Caco-2 (cell line): ENCODE results near the gene CTCF. TPM values are rescaled to one million over a fixed set of nuclear protein-coding genes. Genes with fewer than 3 reads are reported as not detected.
"Not testable (repeated sequence)": the region's sequence is repeated elsewhere in the genome, so short reads cannot be mapped to it uniquely, and the experiment has no call there.

Experiments
- Bru-seq: library from RNA; stranded (reverse); fragments of 400-500 nt; gene quantifications from one replicate; lab custom pipeline; 2021; lab: Mats Ljungman, UMichigan
- BruChase-seq, 2 experiments: library from RNA; stranded (reverse); fragments of 400-500 nt; gene quantifications; one replicate each; lab custom pipeline; 2021; lab: Mats Ljungman, UMichigan
- BruUV-seq: library from RNA; stranded (reverse); fragments of 400-500 nt; replicated peaks from 2 replicates; lab custom pipeline; 2021; lab: Mats Ljungman, UMichigan
- CTCF ChIA-PET: fragments of 300-600 bp; sonication (Branson Sonifier 250); formaldehyde crosslinking; loops from one replicate; lab custom pipeline; 2022; ENCODE audit warnings: antibody characterized with exemption; lab: Charles Lee
- POLR2A ChIA-PET: fragments of 300-600 bp; sonication (Branson Sonifier 250); formaldehyde crosslinking; loops from one replicate; lab custom pipeline; 2022; ENCODE audit warnings: antibody characterized with exemption; lab: Charles Lee
- DNase-seq, 2 experiments: peaks; one replicate each; pipeline versions ENCODE4 v3.0.0 to v3.0.0-alpha.2; 2020 to 2022
- H3K27me3 ChIP-seq: replicated peaks from 2 replicates; pipeline ENCODE4 v1.6.0; 2011; ENCODE audit warnings: low read length; ENCODE audit not compliant: control insufficient read depth, insufficient read depth
- H3K36me3 ChIP-seq: 2 replicates; pipeline ENCODE4 v1.5.1; 2011; ENCODE audit warnings: low read length; ENCODE audit not compliant: control insufficient read depth, insufficient read depth
- H3K4me1 ChIP-seq: fragments of 250-450 bp; sonication (Bioruptor Pico); 2 replicates; pipeline ENCODE4 v1.5.1; 2020; ENCODE audit warnings: mild to moderate bottlenecking
- H3K4me3 ChIP-seq: 2 replicates; pipeline ENCODE4 v1.5.1; 2011; ENCODE audit warnings: low read depth, mild to moderate bottlenecking, control low read depth, low read length
- H3K9me3 ChIP-seq: fragments of 250-450 bp; sonication (Bioruptor Pico); 2 replicates; pipeline ENCODE4 v1.5.1; 2020; ENCODE audit warnings: mild to moderate bottlenecking, moderate library complexity
- H3K27ac Mint-ChIP-seq: one replicate; pipeline ENCODE4 v1.8.0; 2022; ENCODE audit warnings: mixed read lengths; ENCODE audit not compliant: unreplicated experiment
- H3K27me3 Mint-ChIP-seq: one replicate; pipeline ENCODE4 v1.8.0; 2022; ENCODE audit warnings: mixed read lengths; ENCODE audit not compliant: insufficient read depth, unreplicated experiment
- H3K36me3 Mint-ChIP-seq: one replicate; pipeline ENCODE4 v1.8.0; 2022; ENCODE audit warnings: mild to moderate bottlenecking, mixed read lengths; ENCODE audit not compliant: insufficient read depth, unreplicated experiment
- H3K4me1 Mint-ChIP-seq: one replicate; pipeline ENCODE4 v1.8.0; 2022; ENCODE audit warnings: low read depth, mixed read lengths; ENCODE audit not compliant: unreplicated experiment
- H3K4me3 Mint-ChIP-seq: one replicate; pipeline ENCODE4 v1.8.0; 2022; ENCODE audit warnings: mild to moderate bottlenecking, moderate library complexity, mixed read lengths; ENCODE audit not compliant: unreplicated experiment
- H3K9me3 Mint-ChIP-seq: one replicate; pipeline ENCODE4 v1.8.0; 2022; ENCODE audit warnings: mixed read lengths; ENCODE audit not compliant: unreplicated experiment
- CTCF ChIP-seq, 2 experiments: fragments of 200-600 bp in 1 of 2; IDR thresholded peaks; 1 replicate in 1 of 2; 2 replicates in 1 of 2; pipeline versions ENCODE4 v1.5.1 to v1.8.0; 2011 to 2022; ENCODE audit warnings: antibody characterized with exemption in 1 of 2, control low read depth in 1 of 2, inconsistent platforms in 1 of 2, low read depth in 1 of 2, low read length in 1 of 2, mild to moderate bottlenecking in 1 of 2, moderate library complexity in 1 of 2; ENCODE audit not compliant: insufficient read depth in 1 of 2, severe bottlenecking in 1 of 2, unreplicated experiment in 1 of 2
- intact Hi-C: fragments of 100-400 bp; cut with micrococcal nuclease; formaldehyde crosslinking; loops from one replicate; pipeline ENCODE4 v1.10.0; 2022; ENCODE audit not compliant: unreplicated experiment
- long read RNA-seq: library from polyadenylated mRNA; stranded (forward); transcript quantifications from one replicate; pipeline ENCODE4 v2.0.0, GENCODE V29; 2022
- total RNA-seq: library from RNA; stranded (reverse); gene quantifications from 2 replicates; pipeline ENCODE4 v1.2.3, GENCODE V29; 2022

Gene CTCF, protein sequence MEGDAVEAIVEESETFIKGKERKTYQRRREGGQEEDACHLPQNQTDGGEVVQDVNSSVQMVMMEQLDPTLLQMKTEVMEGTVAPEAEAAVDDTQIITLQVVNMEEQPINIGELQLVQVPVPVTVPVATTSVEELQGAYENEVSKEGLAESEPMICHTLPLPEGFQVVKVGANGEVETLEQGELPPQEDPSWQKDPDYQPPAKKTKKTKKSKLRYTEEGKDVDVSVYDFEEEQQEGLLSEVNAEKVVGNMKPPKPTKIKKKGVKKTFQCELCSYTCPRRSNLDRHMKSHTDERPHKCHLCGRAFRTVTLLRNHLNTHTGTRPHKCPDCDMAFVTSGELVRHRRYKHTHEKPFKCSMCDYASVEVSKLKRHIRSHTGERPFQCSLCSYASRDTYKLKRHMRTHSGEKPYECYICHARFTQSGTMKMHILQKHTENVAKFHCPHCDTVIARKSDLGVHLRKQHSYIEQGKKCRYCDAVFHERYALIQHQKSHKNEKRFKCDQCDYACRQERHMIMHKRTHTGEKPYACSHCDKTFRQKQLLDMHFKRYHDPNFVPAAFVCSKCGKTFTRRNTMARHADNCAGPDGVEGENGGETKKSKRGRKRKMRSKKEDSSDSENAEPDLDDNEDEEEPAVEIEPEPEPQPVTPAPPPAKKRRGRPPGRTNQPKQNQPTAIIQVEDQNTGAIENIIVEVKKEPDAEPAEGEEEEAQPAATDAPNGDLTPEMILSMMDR
- total RNA-seq (60.8 and 67.8 TPM in 2 replicates), Bru-seq, nascent RNA (percentile 83 among the genes with signal in this experiment), BruChase-seq, experiment 1, labeled RNA remaining after a 2-hour chase (percentile 86 among the genes with signal in this experiment), BruChase-seq, experiment 2, labeled RNA remaining after a 6-hour chase (percentile 82 among the genes with signal in this experiment)
- long read RNA-seq, transcript CTCF-217 (12 exons, 3,706 nt), result minor isoform, 8 of 108 reads
- long read RNA-seq, transcript CTCF-201 (12 exons, 3,941 nt), result major isoform, 77 of 108 reads
- long read RNA-seq, partial matches to known transcripts, result 11 of 108 reads
- long read RNA-seq, other reads (novel, unspliced or antisense), result 8 of 108 reads

DNA sequence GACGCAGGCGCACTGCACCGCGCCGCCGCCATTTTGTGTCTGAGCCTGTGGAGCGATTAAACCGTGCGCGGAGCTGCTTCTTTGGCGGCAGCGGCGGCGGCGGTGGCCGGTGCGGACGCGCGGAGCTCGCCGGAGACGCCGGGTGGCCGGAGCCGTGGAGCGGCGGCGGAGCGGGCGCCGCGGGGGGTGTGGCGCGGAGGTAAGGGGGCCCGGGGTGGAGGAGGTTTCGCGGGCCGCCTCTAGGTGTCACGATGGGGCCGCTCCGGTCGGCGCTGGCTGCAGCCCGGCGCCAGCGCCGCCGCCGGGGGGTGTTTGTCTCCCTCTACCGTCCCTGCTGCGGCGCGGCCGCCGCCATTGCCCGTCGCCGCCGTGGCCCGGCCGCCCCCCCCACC, at the start of gene CTCF:
Gene CTCF, plus strand, starts transcription at position 1 of the 392 bp plus-strand sequence. CDS start 48,307 bp downstream, outside the sequence.
- intact Hi-C loops, result loop anchor here (1.0 to 5.0 kb wide), 6 partner anchors 15 to 375 kb away; partner anchors contain the start of genes ACD, CARMIL2, PARD6A and PSMB10
- H3K9me3 Mint-ChIP-seq, result no peaks in the 10 kb centered on the region

DNA sequence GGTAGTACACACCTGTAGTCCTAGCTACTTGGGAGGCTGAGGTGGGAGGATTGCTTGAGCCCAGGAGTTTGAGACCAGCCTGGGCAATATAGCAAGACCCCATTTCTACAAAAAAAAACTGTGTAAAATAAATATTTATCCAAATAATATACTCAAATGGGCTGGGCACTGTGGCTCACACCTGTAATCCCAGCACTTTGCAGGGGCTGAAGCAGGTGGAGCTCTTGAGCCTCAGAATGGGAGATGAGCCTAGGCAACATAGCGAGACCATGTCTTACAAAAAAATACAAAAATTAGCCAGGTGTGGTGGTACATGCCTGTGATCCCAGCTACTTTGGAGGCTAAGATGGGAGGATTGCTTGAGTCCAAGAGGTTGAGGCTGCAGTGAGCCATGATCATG, 48.4 kb upstream of the CTCF start:
- H3K4me1 Mint-ChIP-seq, H3K4me1 ChIP-seq, H3K9me3 ChIP-seq, H3K9me3 Mint-ChIP-seq, H3K4me3 Mint-ChIP-seq, H3K27me3 Mint-ChIP-seq, H3K36me3 Mint-ChIP-seq, DNase-seq, H3K27ac Mint-ChIP-seq, BruUV-seq, H3K36me3 ChIP-seq, H3K27me3 ChIP-seq, H3K4me3 ChIP-seq: not testable (repeated sequence)
- TF ChIP-seq CTCF (IDR thresholded peaks at IDR 0.05; ENCODE audit: insufficient read depth in 1 of 2, low read depth in 1 of 2, low read length in 1 of 2, severe bottlenecking in 1 of 2, unreplicated experiment in 1 of 2), result peak in 1 of 2 experiments; percentile 1
- ChIA-PET POLR2A (interaction anchor here (1.3 kb wide), 1 partner anchor 33 kb away, joined by 4 read pairs; the partner anchor contains the start of gene ATP6V0D1), CTCF (interaction anchor here (0.6 to 2.2 kb wide), 24 partner anchors 9 to 559 kb away, joined by 3 to 49 read pairs (median 4); partner anchors contain the start of genes ACD, ATP6V0D1, C16orf86 and CTCF)
- intact Hi-C loops, result loop anchor here (1.0 kb wide), 2 partner anchors 20 to 33 kb away; partner anchors contain the start of gene ATP6V0D1

More for the DNA sequence above, at the start of gene CTCF:
- Histone ChIP-seq H3K27me3 (no peaks in the 10 kb centered on the region), H3K4me1 (peaks cover 14% of the 10 kb centered on the region), H3K4me3 (peak within 1 kb of the TSS; percentile 100), H3K9me3 (no peaks in the 10 kb centered on the region), H3K36me3 (no peaks in the 10 kb centered on the region; the same call in 1 of the 2 replicates)
- TF ChIP-seq CTCF (IDR thresholded peaks at IDR 0.05; ENCODE audit: insufficient read depth in 1 of 2, low read depth in 1 of 2, low read length in 1 of 2, severe bottlenecking in 1 of 2, unreplicated experiment in 1 of 2), result peak; percentile 65 to 69
- Mint-ChIP-seq H3K4me3 (peak within 1 kb of the TSS; percentile 95), H3K27me3 (no peaks in the 10 kb centered on the region), H3K4me1 (peaks cover 27% of the 10 kb centered on the region), H3K36me3 (peaks cover 15% of the 10 kb centered on the region), H3K27ac (peak within 1 kb of the TSS; percentile 93)
- ChIA-PET POLR2A (interaction anchor here (0.6 to 3.7 kb wide), 7 partner anchors 15 to 1625 kb away, joined by 3 to 19 read pairs (median 4); partner anchors contain the start of genes ACD, PARD6A and PSMB10), CTCF (interaction anchor here (0.6 to 4.4 kb wide), 16 partner anchors 9 to 285 kb away, joined by 3 to 68 read pairs (median 4); partner anchors contain the start of genes ATP6V0D1, C16orf86, CARMIL2 and CENPT)
- peak; percentile 87 to 90 for DNase-seq
- no TSS peak for BruUV-seq
